Left forelimb (tissue), 1 donor: ENCODE results near the gene DGLUCY.
"Not testable (repeated sequence)": the region's sequence is repeated elsewhere in the genome, so short reads cannot be mapped to it uniquely, and the experiment has no call there.

Source experiments
- DNase-seq: peaks from one replicate; pipeline ENCODE4 v3.0.0-alpha.2; 2018; ENCODE audit warnings: low spot score

Gene DGLUCY

GRCh38 chr14:91108941-91109611 lies 4.8 kb upstream of the DGLUCY start:
- no peak for DNase-seq

GRCh38 chr14:91111443-91111842 lies 2.4 kb upstream of the DGLUCY start:
- DNase-seq = no peak

- no peak for DNase-seq
Observed at GRCh38 chr14:91112194-91112593, 1.7 kb upstream of the DGLUCY start.

GRCh38 chr14:91114079-91115065 lies 499 bp downstream of the DGLUCY start:
- DNase-seq = peak; percentile 84

GRCh38 chr14:91115986-91116770 lies 2.3 kb downstream of the DGLUCY start:
- DNase-seq = no peak

GRCh38 chr14:91116913-91117588 lies 3.2 kb downstream of the DGLUCY start:
- no peak for DNase-seq

GRCh38 chr14:91117960-91118359 lies 4.1 kb downstream of the DGLUCY start:
- no peak for DNase-seq

GRCh38 chr14:91118511-91119068 lies 4.7 kb downstream of the DGLUCY start:
- no peak for DNase-seq

- DNase-seq = no peak
Observed at GRCh38 chr14:91119556-91120311, 5.9 kb downstream of the DGLUCY start.

GRCh38 chr14:91123201-91123600 lies 9.3 kb downstream of the DGLUCY start:
- DNase-seq = no peak

GRCh38 chr14:91124406-91125270 lies 10.8 kb downstream of the DGLUCY start:
- DNase-seq = not testable (repeated sequence)

- no peak for DNase-seq
Observed at GRCh38 chr14:91125271-91125660, 11.4 kb downstream of the DGLUCY start.

GRCh38 chr14:91125801-91126200 lies 11.9 kb downstream of the DGLUCY start:
- DNase-seq = no peak

- DNase-seq = no peak
Observed at GRCh38 chr14:91126761-91127160, 12.9 kb downstream of the DGLUCY start.

GRCh38 chr14:91127401-91127801 lies 13.5 kb downstream of the DGLUCY start:
- no peak for DNase-seq

GRCh38 chr14:91127924-91128323 lies 14.1 kb downstream of the DGLUCY start:
- DNase-seq = no peak

GRCh38 chr14:91128699-91129098 lies 14.8 kb downstream of the DGLUCY start:
- no peak for DNase-seq

GRCh38 chr14:91129261-91129660 lies 15.4 kb downstream of the DGLUCY start:
- DNase-seq = no peak

- no peak for DNase-seq
Observed at GRCh38 chr14:91135039-91135438, 21.2 kb downstream of the DGLUCY start.
